ENCODE data around the gene FOXR1. TPM values are rescaled to one million over a fixed set of nuclear protein-coding genes. Genes with fewer than 3 reads are reported as not detected.

FOXR1 gene
- total RNA-seq, 1 donor from 2014 or later, result not detected

DNA sequence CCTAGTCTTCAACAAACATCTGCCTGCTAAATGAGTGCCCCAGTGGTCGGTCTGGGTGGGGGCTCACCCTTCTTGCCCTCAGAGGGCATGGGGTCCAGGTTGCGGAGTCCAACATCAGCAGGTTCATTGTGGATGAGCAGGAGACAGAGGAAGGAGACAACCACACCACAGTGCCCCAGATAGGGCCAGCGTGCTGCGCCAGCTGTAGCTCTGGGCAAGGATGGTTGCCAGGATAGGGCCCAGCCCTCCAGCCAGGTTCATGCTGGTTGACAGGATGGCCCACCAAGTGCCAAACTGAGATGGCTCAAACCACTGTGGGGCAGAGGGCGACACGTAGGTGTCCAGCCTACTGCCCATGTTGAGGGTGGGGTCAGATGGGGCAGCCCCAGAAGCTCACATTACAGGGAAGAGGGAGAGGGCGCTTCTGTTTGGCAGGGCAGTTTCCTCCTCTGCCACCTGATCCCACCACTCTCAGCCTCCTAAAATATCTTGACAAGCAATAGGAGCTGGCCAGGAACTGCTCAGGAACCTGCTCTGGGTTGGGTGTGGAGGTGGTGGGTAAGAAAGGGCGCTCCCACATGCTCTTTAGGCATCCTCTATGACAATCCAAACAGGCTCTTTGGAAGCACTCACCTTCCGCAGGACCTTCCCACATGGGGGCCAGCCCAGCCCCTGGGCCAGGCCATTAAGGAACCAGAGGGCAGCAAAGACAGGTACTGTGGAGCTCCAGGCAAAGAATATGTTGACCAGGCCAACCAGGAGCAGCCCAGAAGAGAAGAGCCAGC lies 56.2 kb downstream of the FOXR1 start:
- Histone ChIP-seq H3K27ac (ENCODE audit: low read depth, low read length) (no peak overlapping the region), H3K27me3 (ENCODE audit: insufficient read depth, low read length) (no peaks in the 10 kb centered on the region), H4K20me1 (ENCODE audit: insufficient read depth, low read length) (peaks cover 24% of the 10 kb centered on the region), H3K9ac (ENCODE audit: low read length) (no peak overlapping the region), H3K4me2 (ENCODE audit: low read length) (no peak overlapping the region), H3K36me3 (ENCODE audit: insufficient read depth, low read length) (peaks cover 6% of the 10 kb centered on the region), H2AFZ (ENCODE audit: low read depth, low read length) (no peak overlapping the region), H3K9me3 (ENCODE audit: insufficient read depth, low read depth, low read length) (no peaks in the 10 kb centered on the region), H3K4me1 (ENCODE audit: insufficient read depth, low read length) (peaks cover 5% of the 10 kb centered on the region), H3K79me2 (ENCODE audit: insufficient read depth, low read length) (peaks cover under 1% of the 10 kb centered on the region), H3K4me3 (ENCODE audit: insufficient read depth, low read depth, low read length) (no peak overlapping the region)
- FAIRE-seq (no peak), DNase-seq (ENCODE audit: low read depth) (no peak)
- H3K27me3 Mint-ChIP-seq (ENCODE audit: low read depth, unreplicated experiment), result no peaks in the 10 kb centered on the region
- peaks cover 20% of the 10 kb centered on the region for H3K4me1 Mint-ChIP-seq (ENCODE audit: low read depth, unreplicated experiment)
- no peak overlapping the region for H3K27ac Mint-ChIP-seq (ENCODE audit: unreplicated experiment)
- TF ChIP-seq, protein P1, sequence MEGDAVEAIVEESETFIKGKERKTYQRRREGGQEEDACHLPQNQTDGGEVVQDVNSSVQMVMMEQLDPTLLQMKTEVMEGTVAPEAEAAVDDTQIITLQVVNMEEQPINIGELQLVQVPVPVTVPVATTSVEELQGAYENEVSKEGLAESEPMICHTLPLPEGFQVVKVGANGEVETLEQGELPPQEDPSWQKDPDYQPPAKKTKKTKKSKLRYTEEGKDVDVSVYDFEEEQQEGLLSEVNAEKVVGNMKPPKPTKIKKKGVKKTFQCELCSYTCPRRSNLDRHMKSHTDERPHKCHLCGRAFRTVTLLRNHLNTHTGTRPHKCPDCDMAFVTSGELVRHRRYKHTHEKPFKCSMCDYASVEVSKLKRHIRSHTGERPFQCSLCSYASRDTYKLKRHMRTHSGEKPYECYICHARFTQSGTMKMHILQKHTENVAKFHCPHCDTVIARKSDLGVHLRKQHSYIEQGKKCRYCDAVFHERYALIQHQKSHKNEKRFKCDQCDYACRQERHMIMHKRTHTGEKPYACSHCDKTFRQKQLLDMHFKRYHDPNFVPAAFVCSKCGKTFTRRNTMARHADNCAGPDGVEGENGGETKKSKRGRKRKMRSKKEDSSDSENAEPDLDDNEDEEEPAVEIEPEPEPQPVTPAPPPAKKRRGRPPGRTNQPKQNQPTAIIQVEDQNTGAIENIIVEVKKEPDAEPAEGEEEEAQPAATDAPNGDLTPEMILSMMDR (IDR thresholded peaks at IDR 0.05; ENCODE audit: insufficient read depth, low read depth, low read length), result no peak
- TF ChIP-seq EZH2 (IDR thresholded peaks at IDR 0.05; ENCODE audit: insufficient read depth, low read length), result no peak
- H3K36me3 Mint-ChIP-seq (ENCODE audit: low read depth, unreplicated experiment), result peaks cover 26% of the 10 kb centered on the region
- H3K9me3 Mint-ChIP-seq (ENCODE audit: unreplicated experiment), result no peaks in the 10 kb centered on the region
- no peak overlapping the region for H3K4me3 Mint-ChIP-seq (ENCODE audit: unreplicated experiment)

DNA sequence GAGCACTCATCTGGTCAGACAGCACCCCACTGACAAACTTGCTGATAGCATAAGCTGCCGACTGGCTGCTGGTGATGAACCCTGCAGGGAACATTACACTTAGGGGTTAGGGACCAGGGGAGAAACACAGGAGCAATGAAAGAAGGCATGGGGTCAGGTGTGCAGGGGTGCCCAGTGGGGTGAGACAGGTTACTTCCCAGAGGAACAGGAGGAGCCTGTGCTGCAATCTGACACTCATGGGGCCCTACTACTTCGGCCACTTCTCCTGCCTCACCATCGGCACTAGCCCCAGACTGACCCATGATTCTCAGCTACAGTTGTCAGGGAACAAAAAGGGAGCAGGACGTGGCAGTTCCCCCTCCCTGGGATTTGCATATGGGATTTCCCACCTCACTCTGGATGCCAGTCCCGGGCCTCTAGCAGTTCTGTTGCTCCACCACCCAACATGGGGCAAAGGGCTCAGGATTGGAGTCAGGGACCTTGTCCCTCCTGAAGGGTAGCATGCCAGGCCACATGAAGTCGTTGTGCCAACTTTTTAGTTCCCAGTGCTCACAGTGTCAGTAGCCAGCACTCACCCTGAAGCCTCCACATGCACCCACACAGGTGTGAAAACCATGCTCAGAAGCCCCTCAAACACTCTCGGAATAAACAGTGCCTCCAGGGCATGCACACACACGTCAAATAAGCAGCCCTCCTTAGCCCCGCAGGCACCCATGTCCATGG lies 56.9 kb downstream of the FOXR1 start:
- Histone ChIP-seq H3K9me3 (ENCODE audit: insufficient read depth, low read depth, low read length) (no peaks in the 10 kb centered on the region), H3K4me3 (ENCODE audit: insufficient read depth, low read depth, low read length) (no peak overlapping the region), H3K4me1 (ENCODE audit: insufficient read depth, low read length) (peaks cover 5% of the 10 kb centered on the region), H3K36me3 (ENCODE audit: insufficient read depth, low read length) (peaks cover 2% of the 10 kb centered on the region), H4K20me1 (ENCODE audit: insufficient read depth, low read length) (peaks cover 17% of the 10 kb centered on the region), H3K27me3 (ENCODE audit: insufficient read depth, low read length) (no peaks in the 10 kb centered on the region), H2AFZ (ENCODE audit: low read depth, low read length) (no peak overlapping the region), H3K27ac (ENCODE audit: low read depth, low read length) (no peak overlapping the region), H3K9ac (ENCODE audit: low read length) (no peak overlapping the region), H3K4me2 (ENCODE audit: low read length) (no peak overlapping the region), H3K79me2 (ENCODE audit: insufficient read depth, low read length) (no peaks in the 10 kb centered on the region)
- Mint-ChIP-seq H3K4me1 (ENCODE audit: low read depth, unreplicated experiment) (peaks cover 18% of the 10 kb centered on the region), H3K27me3 (ENCODE audit: low read depth, unreplicated experiment) (no peaks in the 10 kb centered on the region), H3K27ac (ENCODE audit: unreplicated experiment) (peak overlapping the region; percentile 75), H3K4me3 (ENCODE audit: unreplicated experiment) (peak overlapping the region; percentile 75), H3K9me3 (ENCODE audit: unreplicated experiment) (no peaks in the 10 kb centered on the region), H3K36me3 (ENCODE audit: low read depth, unreplicated experiment) (peaks cover 23% of the 10 kb centered on the region)
- DNase-seq (ENCODE audit: low read depth) (no peak), FAIRE-seq (no peak)
- TF ChIP-seq, protein P1 (IDR thresholded peaks at IDR 0.05; ENCODE audit: insufficient read depth, low read depth, low read length), result no peak
- TF ChIP-seq EZH2 (IDR thresholded peaks at IDR 0.05; ENCODE audit: insufficient read depth, low read length), result no peak

DNA sequence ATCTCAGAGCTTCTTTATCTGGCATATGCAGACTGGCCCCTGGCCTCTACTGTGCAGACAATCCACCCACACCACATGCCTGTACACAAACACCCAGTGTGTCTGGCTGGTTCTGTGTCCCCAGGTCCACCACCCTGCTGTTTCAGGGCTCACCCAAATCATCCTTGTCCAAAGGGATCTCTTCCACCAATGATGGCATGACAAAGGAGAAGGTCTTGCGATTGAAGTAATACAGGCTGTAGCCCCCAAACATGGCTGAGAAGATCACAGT lies 57.4 kb downstream of the FOXR1 start:
- Histone ChIP-seq H3K27ac (ENCODE audit: low read depth, low read length) (no peak overlapping the region), H3K4me3 (ENCODE audit: insufficient read depth, low read depth, low read length) (no peak overlapping the region), H3K9me3 (ENCODE audit: insufficient read depth, low read depth, low read length) (no peaks in the 10 kb centered on the region), H3K4me2 (ENCODE audit: low read length) (no peak overlapping the region), H2AFZ (ENCODE audit: low read depth, low read length) (no peak overlapping the region), H3K9ac (ENCODE audit: low read length) (no peak overlapping the region), H4K20me1 (ENCODE audit: insufficient read depth, low read length) (peaks cover 12% of the 10 kb centered on the region), H3K4me1 (ENCODE audit: insufficient read depth, low read length) (peaks cover 5% of the 10 kb centered on the region), H3K27me3 (ENCODE audit: insufficient read depth, low read length) (no peaks in the 10 kb centered on the region), H3K36me3 (ENCODE audit: insufficient read depth, low read length) (peaks cover 2% of the 10 kb centered on the region), H3K79me2 (ENCODE audit: insufficient read depth, low read length) (no peaks in the 10 kb centered on the region)
- H3K27ac Mint-ChIP-seq (ENCODE audit: unreplicated experiment), result peak overlapping the region; percentile 75
- H3K9me3 Mint-ChIP-seq (ENCODE audit: unreplicated experiment), result no peaks in the 10 kb centered on the region
- FAIRE-seq (no peak), DNase-seq (ENCODE audit: low read depth) (no peak)
- H3K27me3 Mint-ChIP-seq (ENCODE audit: low read depth, unreplicated experiment), result no peaks in the 10 kb centered on the region
- H3K36me3 Mint-ChIP-seq (ENCODE audit: low read depth, unreplicated experiment), result peaks cover 21% of the 10 kb centered on the region
- peaks cover 14% of the 10 kb centered on the region for H3K4me1 Mint-ChIP-seq (ENCODE audit: low read depth, unreplicated experiment)
- peak overlapping the region; percentile 75 for H3K4me3 Mint-ChIP-seq (ENCODE audit: unreplicated experiment)
- TF ChIP-seq EZH2 (IDR thresholded peaks at IDR 0.05; ENCODE audit: insufficient read depth, low read length), result no peak
- TF ChIP-seq, protein P1 (IDR thresholded peaks at IDR 0.05; ENCODE audit: insufficient read depth, low read depth, low read length), result no peak
